Activated CD8-positive, alpha-beta memory T cell treated with anti-CD3 and anti-CD28 coated beads, Interleukin-2, amount 50 U/mL, for 1 hour (primary cell): ENCODE results near the gene DMKN.
"Not testable (repeated sequence)": the region's sequence is repeated elsewhere in the genome, so short reads cannot be mapped to it uniquely, and the experiment has no call there.

Source experiments
- DNase-seq: peaks from one replicate; pipeline ENCODE4 v3.0.0-alpha.2; 2020; ENCODE audit errors: extremely low read depth

Gene DMKN

GRCh38 chr19:35497406-35497805 is 16.0 kb downstream of the DMKN start:
- no peak for DNase-seq

GRCh38 chr19:35495107-35496064 is 18.1 kb downstream of the DMKN start:
- peak; percentile 36 for DNase-seq

GRCh38 chr19:35493971-35494370 is 19.5 kb downstream of the DMKN start:
- no peak for DNase-seq

- DNase-seq = no peak
Measured at GRCh38 chr19:35491836-35492360, 21.6 kb downstream of the DMKN start.

GRCh38 chr19:35490364-35490763 is 23.1 kb downstream of the DMKN start, which contains the start of gene KRTDAP:
Gene KRTDAP, minus strand, starts transcription at chr19:35490464. Its CDS starts 22 bp downstream, at chr19:35490442.
- no peak for DNase-seq

GRCh38 chr19:35488677-35489076 is 24.8 kb downstream of the DMKN start:
- DNase-seq = no peak

GRCh38 chr19:35487656-35488182 is 25.7 kb downstream of the DMKN start:
- no peak for DNase-seq

GRCh38 chr19:35486268-35486708 is 27.2 kb downstream of the DMKN start:
- DNase-seq = no peak

GRCh38 chr19:35484252-35485036 is 29.0 kb downstream of the DMKN start:
- DNase-seq = no peak

GRCh38 chr19:35483089-35483488 is 30.4 kb downstream of the DMKN start:
- DNase-seq = no peak

GRCh38 chr19:35478794-35479677 is 34.4 kb downstream of the DMKN start:
- DNase-seq = no peak

GRCh38 chr19:35476149-35476548 is 37.3 kb downstream of the DMKN start:
- DNase-seq = no peak

GRCh38 chr19:35474594-35474993 is 38.9 kb downstream of the DMKN start:
- DNase-seq = not testable (repeated sequence)

GRCh38 chr19:35474104-35474503 is 39.3 kb downstream of the DMKN start:
- no peak for DNase-seq

- DNase-seq = no peak
Measured at GRCh38 chr19:35471946-35472345, 41.5 kb downstream of the DMKN start.

GRCh38 chr19:35471075-35471474 is 42.4 kb downstream of the DMKN start:
- not testable (repeated sequence) for DNase-seq

- DNase-seq = no peak
Measured at GRCh38 chr19:35470128-35470527, 43.3 kb downstream of the DMKN start.

- DNase-seq = no peak
Measured at GRCh38 chr19:35468637-35469036, 44.8 kb downstream of the DMKN start.

GRCh38 chr19:35466259-35466658 is 47.2 kb downstream of the DMKN start:
- no peak for DNase-seq

- not testable (repeated sequence) for DNase-seq
Measured at GRCh38 chr19:35462956-35463355, 50.5 kb downstream of the DMKN start.

GRCh38 chr19:35462476-35462953 is 50.9 kb downstream of the DMKN start:
- no peak for DNase-seq
